Activated naive CD4-positive, alpha-beta T cell treated with anti-CD3 and anti-CD28 coated beads for 36 hours (primary cell): ENCODE results near the gene TAP2. TPM values are rescaled to one million over a fixed set of nuclear protein-coding genes. Genes with fewer than 3 reads are reported as not detected.

Source experiments
- CTCF ChIA-PET: fragments of 350-600 bp; sonication (Branson Sonifier 250); formaldehyde crosslinking; loops from one replicate; lab custom pipeline; 2021; ENCODE audit warnings: antibody characterized with exemption; lab: Charles Lee
- DNase-seq: peaks from one replicate; pipeline ENCODE4 v3.0.0-alpha.2; 2020
- H3K27ac Mint-ChIP-seq: one replicate; pipeline ENCODE4 v1.8.0; 2021; ENCODE audit warnings: mild to moderate bottlenecking, mixed read lengths
- H3K27me3 Mint-ChIP-seq: one replicate; pipeline ENCODE4 v1.8.0; 2021; ENCODE audit warnings: low read depth, mixed read lengths
- H3K36me3 Mint-ChIP-seq: one replicate; pipeline ENCODE4 v1.8.0; 2021; ENCODE audit warnings: low read depth, mixed read lengths
- H3K4me1 Mint-ChIP-seq: one replicate; pipeline ENCODE4 v1.8.0; 2021; ENCODE audit warnings: low read depth, mixed read lengths
- H3K4me3 Mint-ChIP-seq: one replicate; pipeline ENCODE4 v1.8.0; 2021; ENCODE audit warnings: mild to moderate bottlenecking, moderate library complexity, mixed read lengths
- H3K9me3 Mint-ChIP-seq: one replicate; pipeline ENCODE4 v1.8.0; 2021; ENCODE audit warnings: mixed read lengths
- intact Hi-C: fragments of 100-400 bp; cut with micrococcal nuclease; formaldehyde crosslinking; loops from one replicate; pipeline ENCODE4 v1.15.1; 2023
- total RNA-seq, 2 experiments: library from RNA; stranded (reverse); gene quantifications; one replicate each; pipeline ENCODE4 v1.2.3, GENCODE V29; 2021

The TAP2 gene
- total RNA-seq, 2 experiments from 2014 or later = 136 to 138 TPM

DNA sequence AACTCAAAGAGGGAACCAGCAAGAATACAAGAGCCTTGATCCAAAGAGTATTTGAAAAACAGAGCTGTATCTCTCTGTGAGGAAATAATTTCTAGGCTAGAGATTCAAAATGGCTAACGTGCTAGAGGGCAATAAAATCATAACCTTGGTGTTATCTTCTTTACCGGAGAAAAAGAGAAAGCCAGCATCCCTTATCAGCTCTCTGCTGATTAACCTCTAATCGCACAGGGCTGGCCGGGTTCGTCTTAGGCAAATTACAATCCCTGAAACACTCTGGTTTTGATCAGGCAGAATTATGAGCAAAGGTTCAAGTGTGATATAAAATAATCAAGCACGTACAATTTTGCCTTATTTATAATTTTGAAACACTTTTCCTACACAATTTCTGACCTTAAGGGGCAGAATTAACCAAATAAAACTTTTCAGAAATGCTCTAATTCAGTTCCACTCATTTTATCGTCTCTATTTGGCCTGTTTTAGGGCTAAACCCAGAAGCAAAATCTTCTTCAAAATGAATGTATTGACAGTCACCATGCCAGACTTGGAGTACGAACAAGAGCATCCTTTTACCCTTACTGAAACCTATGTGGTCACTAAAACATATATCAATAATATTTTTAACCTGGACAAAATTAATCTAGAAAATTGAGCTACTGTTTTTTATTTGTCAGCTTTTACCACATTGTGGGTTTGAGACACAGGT, 29.2 kb upstream of the TAP2 start:
- Mint-ChIP-seq H3K36me3 (no peaks in the 10 kb centered on the region), H3K27ac (peak overlapping the region; percentile 88), H3K4me3 (peak overlapping the region; percentile 16), H3K4me1 (peaks cover 39% of the 10 kb centered on the region), H3K27me3 (no peaks in the 10 kb centered on the region), H3K9me3 (no peaks in the 10 kb centered on the region)
- intact Hi-C loops = loop anchor here (1.0 to 5.0 kb wide), 6 partner anchors 13 to 454 kb away; partner anchors contain the start of genes PSMB9 and TAP2
- CTCF ChIA-PET = interaction anchor here (0.6 to 7.2 kb wide), 38 partner anchors 8 to 468 kb away, joined by 3 to 204 read pairs (median 5); partner anchors contain the start of genes HLA-DMA, HLA-DRA, PSMB8 and PSMB9
- DNase-seq = no peak

DNA sequence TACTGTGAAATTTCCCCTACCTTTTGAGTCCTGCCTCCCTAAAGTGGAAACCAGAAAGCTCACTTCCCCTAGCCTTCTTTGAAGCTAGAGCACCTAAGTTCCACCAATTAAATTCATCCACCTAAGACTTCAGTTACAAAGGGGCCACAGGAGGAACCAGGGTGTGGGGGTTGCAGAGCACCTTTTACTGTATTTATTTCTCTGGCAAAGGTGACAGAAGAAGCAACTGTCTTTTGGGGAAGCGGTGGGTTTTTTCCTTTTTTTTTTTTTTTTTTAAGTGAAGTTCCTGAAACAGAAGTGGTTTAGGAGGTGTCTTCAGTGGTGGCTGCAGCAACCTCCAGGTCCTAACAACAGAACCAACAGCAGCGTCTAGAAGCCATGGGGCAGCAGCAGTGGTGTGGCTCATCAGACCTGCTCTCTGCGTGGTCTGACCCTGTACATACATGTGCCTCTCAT, 28.5 kb upstream of the TAP2 start:
- Mint-ChIP-seq H3K27me3 (no peaks in the 10 kb centered on the region), H3K4me1 (peaks cover 39% of the 10 kb centered on the region), H3K9me3 (no peaks in the 10 kb centered on the region), H3K36me3 (no peaks in the 10 kb centered on the region), H3K27ac (peak overlapping the region; percentile 88), H3K4me3 (peak overlapping the region; percentile 16)
- intact Hi-C loops = loop anchor here (1.0 to 5.0 kb wide), 3 partner anchors 13 to 165 kb away; partner anchors contain the start of genes PSMB9 and TAP2
- CTCF ChIA-PET = interaction anchor here (0.6 to 7.2 kb wide), 22 partner anchors 8 to 467 kb away, joined by 3 to 204 read pairs (median 8); partner anchors contain the start of genes PSMB8, PSMB9 and TAP2
- no peak for DNase-seq

DNA sequence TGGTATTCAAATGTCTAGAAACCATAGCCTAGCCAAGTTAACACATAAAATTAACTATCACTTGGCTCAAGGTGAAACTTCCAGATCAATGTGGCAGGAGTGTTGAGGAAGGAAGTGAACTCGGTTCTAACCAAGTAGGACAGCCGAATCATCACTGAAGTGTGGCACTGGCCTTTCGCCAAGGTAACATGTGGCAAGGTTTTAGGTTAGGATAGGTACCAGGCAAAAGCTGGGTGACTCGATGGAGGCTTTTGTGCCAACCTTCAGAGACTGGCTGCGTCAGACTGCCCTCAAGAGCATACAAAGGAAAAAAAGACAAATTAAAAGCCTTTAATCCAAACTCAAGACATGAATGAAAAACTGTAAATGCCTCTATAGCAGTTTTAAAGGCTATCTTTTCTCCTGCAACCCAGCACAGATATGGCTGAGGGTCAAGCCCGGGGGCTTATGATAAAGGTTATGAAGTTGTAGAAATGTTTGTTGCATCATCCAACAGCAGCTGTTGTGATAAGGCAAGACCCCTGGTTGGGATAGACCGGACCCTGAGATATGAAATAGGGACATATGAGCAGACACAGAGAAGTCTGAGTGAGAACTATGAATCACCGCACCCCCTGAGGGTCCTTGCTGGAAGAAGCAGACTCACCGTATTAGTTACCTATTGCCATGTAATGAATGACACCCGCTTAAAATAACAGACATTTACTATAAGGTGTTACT, 27.3 kb upstream of the TAP2 start:
- intact Hi-C loops = loop anchor here (5.0 kb wide), 1 partner anchor 164 kb away; no protein-coding TSS in a partner anchor
- Mint-ChIP-seq H3K27ac (peak overlapping the region; percentile 27), H3K4me3 (no peak overlapping the region), H3K36me3 (peaks cover 2% of the 10 kb centered on the region), H3K9me3 (no peaks in the 10 kb centered on the region), H3K27me3 (no peaks in the 10 kb centered on the region), H3K4me1 (peaks cover 42% of the 10 kb centered on the region)
- CTCF ChIA-PET = interaction anchor here (7.2 kb wide), 1 partner anchor 24 kb away, joined by 204 read pairs; the partner anchor contains the start of genes PSMB8 and TAP2
- no peak for DNase-seq

DNA sequence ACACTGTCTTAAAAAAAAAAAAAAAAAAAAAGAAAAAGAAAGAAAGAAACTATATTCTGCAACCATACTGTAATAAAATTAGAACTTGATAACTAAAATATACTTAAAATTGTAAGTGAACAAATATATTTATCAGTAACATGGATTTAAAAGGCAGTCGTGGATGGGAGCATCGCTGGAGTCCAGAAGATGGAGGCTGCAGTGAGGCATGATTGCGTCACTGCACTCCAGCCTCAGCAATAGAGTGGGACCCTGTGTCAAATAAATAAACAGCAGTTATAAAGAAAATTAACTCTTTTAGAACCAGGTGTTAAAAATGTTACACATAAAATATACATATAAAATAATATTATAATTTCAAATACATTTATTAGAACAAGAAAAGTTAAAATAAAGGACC, 24.2 kb upstream of the TAP2 start:
- H3K27me3 Mint-ChIP-seq = no peaks in the 10 kb centered on the region
- no peak overlapping the region for H3K27ac Mint-ChIP-seq
- no peak overlapping the region for H3K4me3 Mint-ChIP-seq
- peaks cover 29% of the 10 kb centered on the region for H3K36me3 Mint-ChIP-seq
- no peaks in the 10 kb centered on the region for H3K9me3 Mint-ChIP-seq
- CTCF ChIA-PET = interaction anchor here (0.7 kb wide), 1 partner anchor 437 kb away, joined by 3 read pairs; no protein-coding TSS in a partner anchor
- intact Hi-C loops = no loop called here
- no peak for DNase-seq
- H3K4me1 Mint-ChIP-seq = peaks cover 56% of the 10 kb centered on the region

DNA sequence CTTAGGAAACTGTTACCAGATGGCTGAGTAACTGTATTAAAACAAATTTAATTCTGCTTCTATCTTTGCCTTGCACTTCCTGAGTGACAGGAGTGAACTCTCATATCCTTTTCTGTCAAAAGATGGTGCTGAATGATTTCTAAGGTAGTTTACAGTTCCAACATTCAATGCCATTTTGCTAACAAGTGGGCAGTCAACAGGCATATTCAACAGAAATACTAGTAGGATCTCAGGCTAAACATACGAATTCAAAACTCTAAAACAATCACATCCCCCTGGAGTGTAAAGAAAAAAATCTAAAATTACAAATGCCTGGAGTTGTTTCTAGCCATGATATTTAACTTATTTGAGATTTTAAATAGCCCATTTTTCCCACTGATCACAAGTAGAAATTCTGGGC, 22.1 kb upstream of the TAP2 start:
- Mint-ChIP-seq H3K27ac (peak overlapping the region; percentile 72), H3K27me3 (no peaks in the 10 kb centered on the region), H3K4me3 (no peak overlapping the region), H3K4me1 (peaks cover 55% of the 10 kb centered on the region), H3K36me3 (peaks cover 47% of the 10 kb centered on the region), H3K9me3 (no peaks in the 10 kb centered on the region)
- intact Hi-C loops = no loop called here
- CTCF ChIA-PET = interaction anchor here (1.2 kb wide), 1 partner anchor 22 kb away, joined by 9 read pairs; the partner anchor contains the start of gene TAP2
- no peak for DNase-seq

DNA sequence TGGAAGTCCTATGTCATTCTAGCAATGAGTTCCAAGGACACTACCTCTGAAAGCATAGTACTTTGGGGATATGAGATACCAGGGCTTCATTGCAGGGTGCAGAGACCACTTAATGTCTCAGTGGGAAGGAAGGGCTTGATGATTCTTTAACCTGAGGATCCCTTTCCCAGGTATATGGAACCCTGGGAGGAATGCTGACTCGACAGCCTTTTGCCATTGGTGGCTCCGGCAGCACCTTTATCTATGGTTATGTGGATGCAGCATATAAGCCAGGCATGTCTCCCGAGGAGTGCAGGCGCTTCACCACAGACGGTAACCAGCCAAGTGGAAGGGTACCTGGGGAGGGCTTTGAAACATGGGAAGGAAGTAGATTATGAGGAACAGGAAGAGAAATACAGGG, 19.7 kb upstream of the TAP2 start:
- Mint-ChIP-seq H3K36me3 (peaks cover 62% of the 10 kb centered on the region), H3K4me1 (peaks cover 57% of the 10 kb centered on the region), H3K9me3 (no peaks in the 10 kb centered on the region), H3K27ac (peak overlapping the region; percentile 73), H3K4me3 (no peak overlapping the region), H3K27me3 (no peaks in the 10 kb centered on the region)
- intact Hi-C loops = no loop called here
- CTCF ChIA-PET = interaction anchor here (1.5 to 7.8 kb wide), 4 partner anchors 10 to 126 kb away, joined by 4 to 153 read pairs (median 9); partner anchors contain the start of gene TAP2
- no peak for DNase-seq

DNA sequence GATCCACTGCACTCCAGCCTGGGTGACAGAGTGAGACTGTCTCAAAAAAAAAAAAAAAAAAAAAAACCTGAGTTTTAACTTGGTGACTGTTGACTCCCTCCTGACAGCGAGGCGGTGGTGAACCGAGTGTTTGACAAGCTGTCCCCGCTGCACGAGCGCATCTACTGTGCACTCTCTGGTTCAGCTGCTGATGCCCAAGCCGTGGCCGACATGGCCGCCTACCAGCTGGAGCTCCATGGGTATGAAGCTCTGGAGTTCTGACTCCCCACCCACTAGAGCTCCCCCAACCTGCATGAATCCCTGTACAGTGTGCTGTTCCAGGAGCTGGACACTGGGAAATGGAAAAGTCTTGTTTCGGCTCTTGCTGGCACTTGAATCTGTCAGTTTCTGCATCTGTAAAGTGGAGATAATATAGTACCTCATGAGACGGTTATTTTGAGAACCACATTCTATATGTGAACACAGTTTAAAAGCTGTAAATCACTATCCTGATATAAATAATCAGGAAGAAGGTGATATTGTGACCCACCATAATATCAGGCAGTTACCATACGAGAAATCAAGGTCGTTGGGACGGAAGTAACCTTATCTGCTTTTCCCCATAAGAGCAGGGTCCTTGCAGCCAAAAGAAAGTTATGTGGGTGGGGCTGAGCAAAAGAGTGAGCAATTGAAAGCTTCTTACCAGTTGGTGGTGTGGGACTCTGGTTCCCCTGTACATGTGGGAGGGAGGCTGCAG, 18.8 kb upstream of the TAP2 start:
- intact Hi-C loops = no loop called here
- Mint-ChIP-seq H3K4me3 (no peak overlapping the region), H3K9me3 (no peaks in the 10 kb centered on the region), H3K36me3 (peaks cover 69% of the 10 kb centered on the region), H3K4me1 (peaks cover 57% of the 10 kb centered on the region), H3K27ac (peak overlapping the region; percentile 66), H3K27me3 (no peaks in the 10 kb centered on the region)
- CTCF ChIA-PET = interaction anchor here (0.6 to 7.8 kb wide), 6 partner anchors 10 to 127 kb away, joined by 3 to 153 read pairs (median 5); partner anchors contain the start of gene TAP2
- DNase-seq = no peak

DNA sequence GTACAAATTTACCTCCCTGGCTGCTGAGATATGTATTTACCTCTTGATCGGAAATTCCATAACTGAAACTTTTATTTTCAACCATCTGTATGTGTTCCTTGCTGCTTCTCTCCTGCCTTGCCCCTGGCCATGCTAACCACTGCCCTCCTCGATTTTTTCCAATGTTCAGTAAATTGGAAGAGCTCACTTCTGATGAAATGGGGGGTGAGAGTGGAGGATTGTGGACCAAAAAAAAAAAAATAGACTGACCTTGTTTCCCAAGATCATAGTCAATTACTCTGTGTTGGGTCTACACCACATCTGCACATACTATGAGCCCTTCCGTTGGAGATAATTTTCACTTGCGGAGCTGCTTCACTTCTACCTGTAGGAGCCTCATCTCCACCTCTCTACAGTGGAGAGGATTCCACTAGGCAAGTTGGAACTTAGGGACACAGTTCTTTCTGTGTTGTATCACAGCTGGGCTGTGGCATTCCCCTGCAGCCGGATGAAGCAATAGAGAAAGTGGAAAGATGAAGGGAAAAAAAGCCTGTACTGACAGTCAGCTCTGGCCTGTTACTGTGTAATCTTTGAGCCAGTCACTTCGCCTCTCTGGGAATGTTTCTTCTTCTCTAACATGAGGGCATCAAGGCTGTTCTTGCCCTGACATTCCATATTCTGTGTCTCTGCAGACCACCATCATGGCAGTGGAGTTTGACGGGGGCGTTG, 17.1 kb upstream of the TAP2 start:
- DNase-seq = no peak
- Mint-ChIP-seq H3K27me3 (no peaks in the 10 kb centered on the region), H3K27ac (peak overlapping the region; percentile 100), H3K9me3 (no peaks in the 10 kb centered on the region), H3K36me3 (peaks cover 81% of the 10 kb centered on the region), H3K4me3 (peak overlapping the region; percentile 100), H3K4me1 (peaks cover 64% of the 10 kb centered on the region)
- intact Hi-C loops = no loop called here
- CTCF ChIA-PET = interaction anchor here (0.6 to 7.8 kb wide), 11 partner anchors 10 to 897 kb away, joined by 3 to 153 read pairs (median 4); partner anchors contain the start of genes SKIC2 and TAP2

DNA sequence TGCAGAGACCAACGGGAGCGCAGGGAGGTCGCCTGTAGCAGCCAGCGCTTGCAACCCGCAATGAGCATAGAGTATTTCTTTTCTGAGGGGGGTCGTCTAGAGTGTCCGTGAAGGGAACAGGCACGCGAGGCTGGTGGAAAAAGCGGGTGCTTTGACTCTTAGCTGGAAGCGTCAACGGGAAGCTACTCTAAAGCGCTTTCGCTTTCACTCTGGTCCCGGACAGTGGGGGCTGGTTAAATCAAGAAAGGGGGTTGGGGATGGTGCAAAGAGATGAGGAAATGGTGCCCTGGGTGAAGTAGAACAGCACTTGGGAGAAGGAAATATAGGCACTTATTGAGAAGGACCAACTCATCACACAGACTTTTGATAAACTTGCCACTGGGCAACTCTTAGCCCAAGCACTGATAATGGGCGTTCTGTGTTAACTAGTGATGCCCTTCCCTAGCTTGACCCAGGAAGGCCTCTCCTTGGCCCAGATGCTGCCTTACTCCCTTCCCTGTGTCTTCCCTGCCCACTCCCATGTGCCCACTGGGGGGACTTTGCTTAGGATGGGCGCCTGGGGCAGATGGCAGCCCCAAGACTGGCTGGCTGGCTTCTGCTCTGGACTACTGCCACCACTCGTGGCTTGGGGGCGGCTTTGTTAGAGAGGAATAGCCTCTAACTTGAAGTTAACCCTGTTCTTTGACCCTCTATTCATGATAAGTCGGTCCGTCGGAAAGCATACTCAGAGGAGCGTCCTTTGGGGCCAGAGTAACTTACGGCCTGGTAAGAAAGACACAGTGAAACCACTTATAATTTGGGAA, 16.0 kb upstream of the TAP2 start:
- intact Hi-C loops = loop anchor here (1.0 to 5.0 kb wide), 4 partner anchors 13 to 657 kb away; partner anchors contain the start of genes PHF1 and TAP2
- Mint-ChIP-seq H3K4me3 (peak overlapping the region; percentile 100), H3K36me3 (peaks cover 85% of the 10 kb centered on the region), H3K4me1 (peaks cover 68% of the 10 kb centered on the region), H3K27ac (peak overlapping the region; percentile 100), H3K27me3 (no peaks in the 10 kb centered on the region), H3K9me3 (no peaks in the 10 kb centered on the region)
- CTCF ChIA-PET = interaction anchor here (0.9 to 7.8 kb wide), 11 partner anchors 9 to 130 kb away, joined by 3 to 153 read pairs (median 6); partner anchors contain the start of genes PSMB8 and TAP2
- DNase-seq = peak; percentile 73

DNA sequence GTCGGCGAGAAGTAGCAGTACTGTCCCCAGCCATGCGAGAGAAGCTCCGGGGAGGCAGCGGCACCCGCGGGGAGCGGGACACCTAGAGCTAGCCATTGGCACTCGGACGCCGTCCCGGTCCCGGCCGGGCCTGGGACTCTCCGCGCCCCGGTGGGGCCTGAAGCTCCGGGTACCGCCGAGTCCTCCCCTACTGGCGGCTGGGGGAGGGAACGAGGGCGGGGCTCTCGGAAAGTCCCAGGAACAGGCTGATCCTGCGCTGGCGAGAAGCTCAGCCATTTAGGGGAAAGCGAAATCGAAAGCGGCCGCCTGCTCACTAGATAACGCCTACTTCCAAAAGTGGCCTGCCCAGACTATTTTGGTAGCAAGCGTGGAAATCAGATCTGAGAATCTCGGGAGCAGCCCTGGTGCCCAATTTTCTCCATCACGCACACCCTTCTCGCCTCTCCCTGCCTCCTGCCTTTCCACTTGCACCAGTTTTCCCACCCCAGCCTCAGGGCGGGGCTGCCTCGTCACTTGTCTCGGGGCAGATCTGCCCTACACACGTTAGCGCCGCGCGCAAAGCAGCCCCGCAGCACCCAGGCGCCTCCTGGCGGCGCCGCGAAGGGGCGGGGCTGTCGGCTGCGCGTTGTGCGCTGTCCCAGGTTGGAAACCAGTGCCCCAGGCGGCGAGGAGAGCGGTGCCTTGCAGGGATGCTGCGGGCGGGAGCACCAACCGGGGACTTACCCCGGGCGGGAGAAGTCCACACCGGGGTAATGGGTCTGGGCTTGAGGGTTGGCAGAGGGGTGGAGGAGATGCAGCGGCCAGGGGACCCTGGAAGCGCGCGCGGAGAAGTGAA, 15.2 kb upstream of the TAP2 start, which contains the start of the genes PSMB9 and TAP1:
Gene PSMB9, plus strand, starts transcription at position 652 of the 835 bp plus-strand sequence. Its CDS starts 38 bp downstream, at position 690.
Gene TAP1, minus strand, starts transcription at position 164 of the 835 bp plus-strand sequence. Its CDS starts 68 bp downstream, at position 96.
- intact Hi-C loops = loop anchor here (1.0 to 5.0 kb wide), 6 partner anchors 9 to 725 kb away; partner anchors contain the start of genes ATF6B, PHF1, PSMB8 and TAP2
- Mint-ChIP-seq H3K9me3 (no peaks in the 10 kb centered on the region), H3K27me3 (no peaks in the 10 kb centered on the region), H3K27ac (peak within 1 kb of the TSS; percentile 100), H3K4me1 (peaks cover 67% of the 10 kb centered on the region), H3K4me3 (peak within 1 kb of the TSS; percentile 100), H3K36me3 (peaks cover 83% of the 10 kb centered on the region)
- peak; percentile 98 for DNase-seq
- CTCF ChIA-PET = interaction anchor here (0.7 to 7.8 kb wide), 9 partner anchors 9 to 135 kb away, joined by 3 to 153 read pairs (median 6); partner anchors contain the start of genes PSMB8 and TAP2
